Measurements from ENCODE around the gene TIGIT. TPM values are rescaled to one million over a fixed set of nuclear protein-coding genes. Genes with fewer than 3 reads are reported as not detected.

The TIGIT gene
- total RNA-seq, 3 donors from 2014 or later (not counting 1 experiment from before 2014, with no cell fraction given): 24.9 to 52.3 (median 43.9) TPM

- 36% methylated on average over 1 of the region's 2 CpGs for WGBS (ENCODE audit: insufficient coverage)
- no peak overlapping the region for H3K4me3 ChIP-seq (ENCODE audit: low read length)
These were observed 7.6 kb upstream of the TIGIT start for GRCh38 chr3:114286266-114286665.

GRCh38 chr3:114290911-114291901, 2.6 kb upstream of the TIGIT start:
- no peaks in the 10 kb centered on the region for H3K36me3 ChIP-seq (ENCODE audit: control insufficient read depth, insufficient read depth, low read length)
- intact Hi-C loops (cut with micrococcal nuclease): loop anchor here (1.0 to 2.0 kb wide), 10 partner anchors 20 to 856 kb away; partner anchors contain the start of genes USF3 and ZBTB20
- no peaks in the 10 kb centered on the region for H3K9me3 ChIP-seq (ENCODE audit: control insufficient read depth, insufficient read depth, low read length)
- H3K27ac Mint-ChIP-seq: peak overlapping the region; percentile 92
- H3K4me3 Mint-ChIP-seq: peak overlapping the region; percentile 80
- no peaks in the 10 kb centered on the region for H3K36me3 Mint-ChIP-seq
- ATAC-seq (peak; percentile 78 to 91 (median 86)), DNase-seq (peak; percentile 86 to 93)
- peaks cover 66 to 68% of the 10 kb centered on the region in 2 donors for H3K4me1 Mint-ChIP-seq
- no peaks in the 10 kb centered on the region for H3K9me3 Mint-ChIP-seq
- WGBS (ENCODE audit: insufficient coverage): 19% methylated on average over 23 of the region's 23 CpGs
- peaks cover 57% of the 10 kb centered on the region for H3K4me1 ChIP-seq (ENCODE audit: control insufficient read depth, insufficient read depth, low read length)
- peak; percentile 95 for TF ChIP-seq CTCF (IDR thresholded peaks at IDR 0.05)
- no peaks in the 10 kb centered on the region for H3K27me3 Mint-ChIP-seq (ENCODE audit: low read depth in 2 of 2)
- no peaks in the 10 kb centered on the region for H3K27me3 ChIP-seq (ENCODE audit: control insufficient read depth, insufficient read depth, low read length)
- H3K4me3 ChIP-seq (ENCODE audit: low read length): peak overlapping the region; percentile 5
- H3K27ac ChIP-seq (ENCODE audit: low read length): peak overlapping the region; percentile 95

More at GRCh38 chr3:114286266-114286665, 7.6 kb upstream of the TIGIT start:
- peaks cover 37 to 39% of the 10 kb centered on the region in 2 donors for H3K4me1 Mint-ChIP-seq
- Histone ChIP-seq H3K27ac (ENCODE audit: low read length) (peak overlapping the region; percentile 75), H3K4me1 (ENCODE audit: control insufficient read depth, insufficient read depth, low read length) (peaks cover 16% of the 10 kb centered on the region), H3K36me3 (ENCODE audit: control insufficient read depth, insufficient read depth, low read length) (no peaks in the 10 kb centered on the region), H3K9me3 (ENCODE audit: control insufficient read depth, insufficient read depth, low read length) (no peaks in the 10 kb centered on the region), H3K27me3 (ENCODE audit: control insufficient read depth, insufficient read depth, low read length) (no peaks in the 10 kb centered on the region)
- peak overlapping the region; percentile 87 to 97 for H3K27ac Mint-ChIP-seq
- DNase-seq (peak in 1 of 2 donors; percentile 42), ATAC-seq (no peak)
- TF ChIP-seq CTCF (IDR thresholded peaks at IDR 0.05): no peak
- H3K4me3 Mint-ChIP-seq: peak overlapping the region; percentile 73
- intact Hi-C loops (cut with micrococcal nuclease): no loop called here
- H3K27me3 Mint-ChIP-seq (ENCODE audit: low read depth in 2 of 2): no peaks in the 10 kb centered on the region
- no peaks in the 10 kb centered on the region for H3K36me3 Mint-ChIP-seq
- H3K9me3 Mint-ChIP-seq: no peaks in the 10 kb centered on the region

GRCh38 chr3:114294940-114295480, 1.2 kb downstream of the TIGIT start:
- Histone ChIP-seq H3K27ac (ENCODE audit: low read length) (peak overlapping the region; percentile 95), H3K9me3 (ENCODE audit: control insufficient read depth, insufficient read depth, low read length) (no peaks in the 10 kb centered on the region), H3K27me3 (ENCODE audit: control insufficient read depth, insufficient read depth, low read length) (no peaks in the 10 kb centered on the region), H3K4me3 (ENCODE audit: low read length) (peak overlapping the region; percentile 21), H3K4me1 (ENCODE audit: control insufficient read depth, insufficient read depth, low read length) (peaks cover 85% of the 10 kb centered on the region), H3K36me3 (ENCODE audit: control insufficient read depth, insufficient read depth, low read length) (no peaks in the 10 kb centered on the region)
- ATAC-seq (peak; percentile 35 to 62 (median 39)), DNase-seq (peak; percentile 29 to 61)
- H3K4me3 Mint-ChIP-seq: peak overlapping the region; percentile 93
- no peaks in the 10 kb centered on the region for H3K9me3 Mint-ChIP-seq
- H3K27me3 Mint-ChIP-seq (ENCODE audit: low read depth in 2 of 2): no peaks in the 10 kb centered on the region
- H3K4me1 Mint-ChIP-seq: peaks cover 92 to 93% of the 10 kb centered on the region in 2 donors
- WGBS (ENCODE audit: insufficient coverage): 52% methylated on average over 6 of the region's 6 CpGs
- peak overlapping the region; percentile 92 for H3K27ac Mint-ChIP-seq
- no peak for TF ChIP-seq CTCF (IDR thresholded peaks at IDR 0.05)
- intact Hi-C loops (cut with micrococcal nuclease): no loop called here
- H3K36me3 Mint-ChIP-seq: peaks cover 3% of the 10 kb centered on the region
